Smooth muscle cell of bladder (primary cell): Measurements from ENCODE around the gene NCOA3. TPM values are rescaled to one million over a fixed set of nuclear protein-coding genes. Genes with fewer than 3 reads are reported as not detected.

Experiments used
- total RNA-seq: library from RNA; depleted of rRNA; stranded (reverse); fragments of >200 nt; gene quantifications from 2 replicates; pipeline ENCODE4 v1.2.3, GENCODE V29; 2014

The NCOA3 gene
- 19.1 and 22.6 TPM in 2 replicates for total RNA-seq

DNA sequence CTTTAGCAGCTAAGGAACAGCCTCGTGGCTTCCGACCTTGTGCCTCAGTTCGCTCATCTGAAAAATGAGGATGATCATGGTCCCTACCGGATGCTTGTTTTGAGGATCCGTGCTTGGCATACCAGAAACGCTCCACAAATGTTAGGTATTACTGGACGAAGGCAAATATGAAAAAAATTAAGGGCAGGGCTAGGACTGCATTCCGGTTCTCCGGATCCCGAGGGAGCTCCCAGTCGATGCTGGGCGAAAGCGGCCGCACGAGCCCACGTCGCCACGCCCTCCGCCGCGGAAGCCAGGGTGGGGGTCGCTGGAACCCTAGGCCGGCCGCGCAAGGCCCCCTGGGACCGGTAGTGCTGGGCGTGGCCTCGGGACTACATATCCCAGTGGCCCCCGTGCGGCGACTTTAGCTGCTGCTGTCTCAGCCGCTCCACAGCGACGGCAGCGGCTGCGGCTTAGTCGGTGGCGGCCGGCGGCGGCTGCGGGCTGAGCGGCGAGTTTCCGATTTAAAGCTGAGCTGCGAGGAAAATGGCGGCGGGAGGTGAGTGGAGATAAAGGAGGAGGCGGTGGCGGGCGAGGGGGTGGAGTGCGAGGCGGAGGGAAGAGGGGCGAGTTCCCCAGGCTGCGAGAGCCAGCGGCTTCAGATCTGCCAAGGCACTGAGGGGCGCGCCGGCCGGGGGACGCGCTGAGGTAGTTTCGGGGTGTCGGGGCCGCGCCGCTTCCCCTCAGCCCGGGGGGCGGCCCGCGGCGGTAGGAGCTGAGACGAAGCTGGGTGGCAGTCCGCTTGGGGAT lies at the start of gene NCOA3:
Gene NCOA3 (plus strand): TSS at position 406 of the 789 bp plus-strand sequence. CDS start 120,361 bp downstream, outside the sequence.

Other genes starting within 250 kb of the NCOA3 start
- 8.1 and 11.5 TPM in 2 replicates for gene ZMYND8, start 145.2 kb upstream of the NCOA3 start, total RNA-seq